Measurements from ENCODE around the gene NDRG3.

DNA sequence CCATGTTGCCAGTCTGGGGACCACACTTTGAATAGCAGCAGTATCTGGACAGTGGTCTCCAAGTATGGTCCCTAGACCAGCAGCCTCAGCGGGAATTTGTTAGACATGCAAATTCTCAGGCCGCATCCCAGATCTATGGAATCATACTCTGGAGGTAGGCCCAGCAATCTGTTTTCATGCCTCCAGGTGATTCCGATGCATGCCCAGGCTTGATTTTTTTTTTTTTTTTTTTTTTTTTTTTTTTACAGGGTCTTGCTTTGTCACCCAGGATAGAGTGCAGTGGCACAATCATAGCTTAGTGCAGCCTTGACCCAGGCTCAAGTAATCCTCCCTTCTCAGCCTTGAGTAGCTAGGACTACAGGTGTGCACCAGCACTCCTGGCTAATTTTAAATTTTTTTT, 99.2 kb downstream of the NDRG3 start:
- TF ChIP-seq POLR2AphosphoS5 (IDR thresholded peaks at IDR 0.05) (no peak), CTCF (IDR thresholded peaks at IDR 0.05) (no peak)
